Neural progenitor cell (in vitro differentiated cells): ENCODE measurements around the gene TRIM22. TPM values are rescaled to one million over a fixed set of nuclear protein-coding genes. Genes with fewer than 3 reads are reported as not detected.
"Not testable (repeated sequence)": the region's sequence is repeated elsewhere in the genome, so short reads cannot be mapped to it uniquely, and the experiment has no call there.

Experiments
- DNase-seq: peaks from one replicate; pipeline ENCODE4 v3.0.0-alpha.2; 2016; ENCODE audit warnings: low spot score
- H2AFZ ChIP-seq: fragments of 200-600 bp; sonication (generic); replicated peaks from 2 replicates; pipeline ENCODE4 v1.6.1; 2016; ENCODE audit warnings: antibody characterized with exemption
- H3F3A ChIP-seq: fragments of 200-600 bp; sonication (generic); 2 replicates; pipeline ENCODE4 v1.6.1; 2016; ENCODE audit warnings: antibody characterized with exemption, low read depth
- H3K27ac ChIP-seq: fragments of 200-600 bp; sonication (generic); 2 replicates; pipeline ENCODE4 v1.5.1; 2016; ENCODE audit warnings: mild to moderate bottlenecking
- H3K27me3 ChIP-seq: fragments of 200-600 bp; sonication (generic); 2 replicates; pipeline ENCODE4 v1.6.1; 2016; ENCODE audit warnings: mild to moderate bottlenecking, moderate library complexity
- H3K36me3 ChIP-seq: fragments of 200-600 bp; sonication (generic); 2 replicates; pipeline ENCODE4 v1.5.1; 2016
- H3K4me1 ChIP-seq: fragments of 200-600 bp; sonication (generic); 2 replicates; pipeline ENCODE4 v1.6.1; 2016; ENCODE audit warnings: mixed run types
- H3K4me2 ChIP-seq: fragments of 200-600 bp; sonication (generic); 2 replicates; pipeline ENCODE4 v1.6.1; 2016
- H3K4me3 ChIP-seq: fragments of 200-600 bp; sonication (generic); 2 replicates; pipeline ENCODE4 v1.5.1; 2016
- H3K79me2 ChIP-seq: fragments of 200-600 bp; sonication (generic); 2 replicates; pipeline ENCODE4 v1.6.1; 2016; ENCODE audit warnings: low read depth
- H3K9ac ChIP-seq: fragments of 200-600 bp; sonication (generic); 2 replicates; pipeline ENCODE4 v1.6.1; 2016
- H3K9me3 ChIP-seq: fragments of 200-600 bp; sonication (generic); 2 replicates; pipeline ENCODE4 v1.5.1; 2016; ENCODE audit warnings: low read depth
- H4K20me1 ChIP-seq: fragments of 200-600 bp; sonication (generic); 2 replicates; pipeline ENCODE4 v1.6.1; 2016; ENCODE audit warnings: low read depth
- H3K27ac Mint-ChIP-seq: 3 replicates; pipeline ENCODE4 v1.8.0; 2021; ENCODE audit warnings: mixed read lengths
- H3K27me3 Mint-ChIP-seq: 2 replicates; pipeline ENCODE4 v1.8.0; 2022; ENCODE audit warnings: low read depth, mild to moderate bottlenecking, inconsistent platforms, moderate library complexity, mixed read lengths; ENCODE audit not compliant: insufficient read depth
- H3K36me3 Mint-ChIP-seq: 3 replicates; pipeline ENCODE4 v1.8.0; 2021; ENCODE audit warnings: mixed read lengths
- H3K4me1 Mint-ChIP-seq: 3 replicates; pipeline ENCODE4 v1.8.0; 2021; ENCODE audit warnings: mixed read lengths
- H3K4me3 Mint-ChIP-seq: 3 replicates; pipeline ENCODE4 v1.8.0; 2021; ENCODE audit warnings: mild to moderate bottlenecking, moderate library complexity, mixed read lengths
- H3K9me3 Mint-ChIP-seq: 3 replicates; pipeline ENCODE4 v1.8.0; 2020; ENCODE audit warnings: mixed read lengths
- CTCF ChIP-seq: fragments of 200-600 bp; sonication (generic); IDR thresholded peaks from 2 replicates; pipeline ENCODE4 v1.5.1; 2017; ENCODE audit warnings: antibody characterized with exemption, mild to moderate bottlenecking
- EZH2 ChIP-seq: fragments of 200-600 bp; sonication (generic); IDR thresholded peaks from 2 replicates; pipeline ENCODE4 v1.6.1; 2017; ENCODE audit warnings: antibody characterized with exemption, mild to moderate bottlenecking, moderate library complexity
- EZH2phosphoT487 ChIP-seq: fragments of 200-600 bp; sonication (generic); IDR thresholded peaks from 2 replicates; pipeline ENCODE4 v1.6.1; 2017; ENCODE audit warnings: antibody characterized with exemption
- total RNA-seq: library from RNA; depleted of rRNA; stranded (reverse); fragments of >200 nt; gene quantifications from 2 replicates; pipeline ENCODE4 v1.2.3, GENCODE V29; 2015; ENCODE audit warnings: low replicate concordance

Gene TRIM22
- total RNA-seq, 1 donor from 2014 or later, result 21.3 TPM

DNA sequence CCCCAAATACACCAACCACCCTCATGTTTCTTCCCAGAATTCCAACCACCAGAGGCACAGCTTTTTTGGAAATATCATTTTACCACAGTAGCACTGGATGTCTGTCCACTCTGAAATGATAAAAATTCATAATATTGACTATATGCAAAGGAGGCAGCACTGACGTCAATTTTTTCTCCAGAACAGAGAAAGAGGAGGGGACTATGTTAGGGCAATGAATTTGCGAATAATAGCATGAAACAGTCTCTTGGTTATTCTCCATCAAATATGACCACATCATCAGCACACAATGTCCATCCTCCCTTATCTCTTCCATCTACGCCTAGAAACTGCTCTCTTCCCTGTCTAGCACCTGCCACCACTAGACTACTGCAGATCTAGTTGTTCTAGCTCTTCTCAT lies 43.5 kb upstream of the TRIM22 start:
- H3K27ac Mint-ChIP-seq, result no peak overlapping the region
- no peak for DNase-seq
- Histone ChIP-seq H3K4me2 (no peak overlapping the region), H3K27ac (no peak overlapping the region), H2AFZ (no peak overlapping the region), H3K9me3 (no peaks in the 10 kb centered on the region), H3F3A (no peaks in the 10 kb centered on the region), H3K79me2 (no peaks in the 10 kb centered on the region), H3K4me1 (no peaks in the 10 kb centered on the region), H3K36me3 (no peaks in the 10 kb centered on the region), H3K4me3 (no peak overlapping the region), H3K9ac (no peak overlapping the region), H4K20me1 (no peaks in the 10 kb centered on the region), H3K27me3 (no peaks in the 10 kb centered on the region)
- no peaks in the 10 kb centered on the region for H3K27me3 Mint-ChIP-seq
- TF ChIP-seq EZH2 (no peak), CTCF (no peak), EZH2phosphoT487 (no peak)
- H3K4me3 Mint-ChIP-seq, result no peak overlapping the region
- H3K36me3 Mint-ChIP-seq, result no peaks in the 10 kb centered on the region
- H3K9me3 Mint-ChIP-seq, result no peaks in the 10 kb centered on the region
- no peaks in the 10 kb centered on the region for H3K4me1 Mint-ChIP-seq

DNA sequence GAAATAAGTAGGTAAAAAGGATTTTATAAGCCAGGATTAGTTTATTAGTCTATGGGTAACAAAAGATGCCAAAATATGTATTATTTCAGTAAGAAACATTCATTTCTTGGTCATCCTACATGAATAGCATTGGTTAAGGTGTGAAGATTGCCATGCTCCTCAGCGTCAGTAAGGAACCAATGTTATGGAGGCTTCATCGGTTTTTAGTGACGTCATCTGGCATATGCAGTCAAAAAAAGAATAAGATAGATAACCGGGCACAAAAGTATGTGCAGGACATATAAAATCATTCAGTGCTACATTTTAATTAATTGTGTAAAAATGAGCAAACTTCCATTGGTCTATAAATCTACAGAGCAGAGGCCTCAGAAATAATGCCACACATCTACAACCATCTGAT lies 34.1 kb upstream of the TRIM22 start:
- TF ChIP-seq CTCF, result no peak
- TF ChIP-seq EZH2phosphoT487, result no peak
- no peak for TF ChIP-seq EZH2
- H3K4me1 Mint-ChIP-seq, result no peaks in the 10 kb centered on the region
- no peak overlapping the region for H3K9ac ChIP-seq
- peaks cover 7% of the 10 kb centered on the region for H3K9me3 ChIP-seq
- no peaks in the 10 kb centered on the region for H3K36me3 ChIP-seq
- no peak overlapping the region for H3K27ac ChIP-seq
- H3K79me2 ChIP-seq, result no peaks in the 10 kb centered on the region
- DNase-seq, result no peak
- H2AFZ ChIP-seq, result no peak overlapping the region
- peaks cover 4% of the 10 kb centered on the region for H3K27me3 Mint-ChIP-seq
- no peak overlapping the region for H3K27ac Mint-ChIP-seq
- H4K20me1 ChIP-seq, result no peaks in the 10 kb centered on the region
- H3K27me3 ChIP-seq, result no peaks in the 10 kb centered on the region
- H3K4me3 Mint-ChIP-seq, result no peak overlapping the region
- H3K4me1 ChIP-seq, result no peaks in the 10 kb centered on the region
- H3K36me3 Mint-ChIP-seq, result peaks cover 7% of the 10 kb centered on the region
- H3K4me3 ChIP-seq, result no peak overlapping the region
- peaks cover 16% of the 10 kb centered on the region for H3K9me3 Mint-ChIP-seq
- H3K4me2 ChIP-seq, result no peak overlapping the region
- no peaks in the 10 kb centered on the region for H3F3A ChIP-seq

DNA sequence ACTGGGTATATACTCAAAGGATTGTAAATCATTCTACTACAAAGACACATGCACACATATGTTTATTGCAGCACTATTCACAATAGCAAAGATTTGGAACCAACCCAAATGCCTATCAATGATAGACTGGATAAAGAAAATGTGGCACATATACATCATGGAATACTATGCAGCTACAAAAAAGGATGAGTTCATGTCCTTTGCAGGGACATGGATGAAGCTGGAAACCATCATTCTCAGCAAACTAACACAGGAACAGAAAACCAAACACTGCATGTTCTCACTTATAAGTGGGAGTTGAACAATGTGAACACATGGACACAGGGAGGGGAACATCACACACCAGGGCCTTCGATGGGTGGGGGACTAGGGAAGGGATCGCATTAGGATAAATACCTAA lies 32.6 kb upstream of the TRIM22 start:
- H3K9me3 Mint-ChIP-seq, result peaks cover 11% of the 10 kb centered on the region
- H3K9me3 ChIP-seq, H3K27me3 Mint-ChIP-seq, H3K4me1 Mint-ChIP-seq, H3F3A ChIP-seq, H3K4me3 ChIP-seq, H3K79me2 ChIP-seq, H3K27ac Mint-ChIP-seq, H3K36me3 Mint-ChIP-seq, H3K4me3 Mint-ChIP-seq, H4K20me1 ChIP-seq, H3K4me2 ChIP-seq, DNase-seq, H3K36me3 ChIP-seq, H3K27me3 ChIP-seq, H2AFZ ChIP-seq, H3K9ac ChIP-seq, H3K27ac ChIP-seq, H3K4me1 ChIP-seq: not testable (repeated sequence)

DNA sequence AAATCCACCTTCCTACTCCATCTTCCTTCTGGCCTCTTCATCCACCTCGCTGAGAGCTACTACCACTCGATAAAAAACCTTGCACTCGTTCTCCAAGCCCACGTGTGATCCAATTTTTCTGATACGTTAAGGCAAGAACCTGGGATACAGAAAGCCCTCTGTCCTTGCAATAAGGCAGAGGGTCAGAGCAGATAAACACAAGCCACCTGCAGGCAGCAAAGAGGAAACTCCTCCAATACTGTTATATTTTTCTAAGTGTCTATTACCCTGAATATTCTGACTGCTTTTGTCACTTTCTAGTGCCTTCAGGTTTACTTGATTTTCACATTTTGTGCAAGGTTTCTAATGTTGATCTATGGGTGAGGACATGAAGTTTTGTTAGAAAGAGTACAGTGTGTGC lies 31.3 kb upstream of the TRIM22 start:
- peaks cover 5% of the 10 kb centered on the region for H3K9me3 Mint-ChIP-seq
- no peak overlapping the region for H3K4me3 ChIP-seq
- DNase-seq, result no peak
- H3K36me3 Mint-ChIP-seq, result peaks cover 3% of the 10 kb centered on the region
- TF ChIP-seq CTCF, result no peak
- TF ChIP-seq EZH2phosphoT487, result no peak
- no peak for TF ChIP-seq EZH2
- H2AFZ ChIP-seq, result no peak overlapping the region
- no peaks in the 10 kb centered on the region for H3K27me3 ChIP-seq
- no peaks in the 10 kb centered on the region for H4K20me1 ChIP-seq
- H3K36me3 ChIP-seq, result no peaks in the 10 kb centered on the region
- H3K27ac Mint-ChIP-seq, result no peak overlapping the region
- H3K9me3 ChIP-seq, result no peaks in the 10 kb centered on the region
- no peak overlapping the region for H3K4me2 ChIP-seq
- H3F3A ChIP-seq, result no peaks in the 10 kb centered on the region
- H3K9ac ChIP-seq, result no peak overlapping the region
- no peak overlapping the region for H3K4me3 Mint-ChIP-seq
- H3K4me1 ChIP-seq, result no peaks in the 10 kb centered on the region
- no peaks in the 10 kb centered on the region for H3K79me2 ChIP-seq
- no peaks in the 10 kb centered on the region for H3K4me1 Mint-ChIP-seq
- peaks cover 4% of the 10 kb centered on the region for H3K27me3 Mint-ChIP-seq
- H3K27ac ChIP-seq, result no peak overlapping the region
